Measurements from ENCODE around the gene HCN2.
A peak's percentile ranks its signal among the peaks of the same experiment; 100 is the strongest.
"Not testable (repeated sequence)": the region's sequence is repeated elsewhere in the genome, so short reads cannot be mapped to it uniquely, and the experiment has no call there.

Gene HCN2

GRCh38 chr19:571566-571974, 18.1 kb upstream of the HCN2 start:
- peak; percentile 42 for DNase-seq (ENCODE audit: low spot score)

- DNase-seq (ENCODE audit: low spot score): peak; percentile 100
Measured at GRCh38 chr19:572140-572742, 17.4 kb upstream of the HCN2 start, which contains the start of gene BSG. Gene BSG, plus strand, starts transcription at chr19:572596. Its CDS starts 39 bp downstream, at chr19:572635.

GRCh38 chr19:572743-573518, 16.8 kb upstream of the HCN2 start:
- DNase-seq (ENCODE audit: low spot score): peak; percentile 60

GRCh38 chr19:573519-573825, 16.2 kb upstream of the HCN2 start:
- no peak for DNase-seq (ENCODE audit: low spot score)

- DNase-seq (ENCODE audit: low spot score): no peak
Measured at GRCh38 chr19:574658-575526, 14.8 kb upstream of the HCN2 start.

- DNase-seq (ENCODE audit: low spot score): no peak
Measured at GRCh38 chr19:575527-576506, 13.9 kb upstream of the HCN2 start.

GRCh38 chr19:576768-577438, 12.8 kb upstream of the HCN2 start:
- DNase-seq (ENCODE audit: low spot score): no peak

- DNase-seq (ENCODE audit: low spot score): no peak
Measured at GRCh38 chr19:577439-578392, 12.0 kb upstream of the HCN2 start.

- no peak for DNase-seq (ENCODE audit: low spot score)
Measured at GRCh38 chr19:579111-579841, 10.4 kb upstream of the HCN2 start.

GRCh38 chr19:579842-580155, 9.9 kb upstream of the HCN2 start:
- DNase-seq (ENCODE audit: low spot score): no peak

GRCh38 chr19:580274-580835, 9.3 kb upstream of the HCN2 start:
- DNase-seq (ENCODE audit: low spot score): no peak

- no peak for DNase-seq (ENCODE audit: low spot score)
Measured at GRCh38 chr19:581399-582111, 8.1 kb upstream of the HCN2 start.

GRCh38 chr19:582497-583197, 7.0 kb upstream of the HCN2 start:
- DNase-seq (ENCODE audit: low spot score): no peak

- DNase-seq (ENCODE audit: low spot score): no peak
Measured at GRCh38 chr19:583198-583967, 6.3 kb upstream of the HCN2 start.

- no peak for DNase-seq (ENCODE audit: low spot score)
Measured at GRCh38 chr19:583968-584239, 5.8 kb upstream of the HCN2 start.

GRCh38 chr19:584240-585001, 5.3 kb upstream of the HCN2 start:
- DNase-seq (ENCODE audit: low spot score): no peak

GRCh38 chr19:585146-585545, 4.5 kb upstream of the HCN2 start:
- DNase-seq (ENCODE audit: low spot score): not testable (repeated sequence)
